Measurements from ENCODE around the gene DLD.
"Not testable (repeated sequence)": the region's sequence is repeated elsewhere in the genome, so short reads cannot be mapped to it uniquely, and the experiment has no call there.

Gene DLD

GRCh38 chr7:107953924-107954303 lies 62.9 kb downstream of the DLD start:
- no peak for TF ChIP-seq CTCF (IDR thresholded peaks at IDR 0.05; ENCODE audit: borderline replicate concordance, insufficient read depth, low read depth, low read length)
- no peak overlapping the region for H3K4me3 ChIP-seq (ENCODE audit: low read depth, low read length)

- no peak for TF ChIP-seq CTCF (IDR thresholded peaks at IDR 0.05; ENCODE audit: borderline replicate concordance, insufficient read depth, low read depth, low read length)
- no peak overlapping the region for H3K4me3 ChIP-seq (ENCODE audit: low read depth, low read length)
Measured at GRCh38 chr7:107955394-107955793, 64.4 kb downstream of the DLD start.

GRCh38 chr7:107956950-107957349 lies 66.0 kb downstream of the DLD start:
- not testable (repeated sequence) for H3K4me3 ChIP-seq (ENCODE audit: low read depth, low read length)

GRCh38 chr7:107957436-107957835 lies 66.5 kb downstream of the DLD start:
- no peak overlapping the region for H3K4me3 ChIP-seq (ENCODE audit: low read depth, low read length)
- no peak for TF ChIP-seq CTCF (IDR thresholded peaks at IDR 0.05; ENCODE audit: borderline replicate concordance, insufficient read depth, low read depth, low read length)

- H3K4me3 ChIP-seq (ENCODE audit: low read depth, low read length): no peak overlapping the region
Measured at GRCh38 chr7:107958764-107959526, 68.0 kb downstream of the DLD start.

GRCh38 chr7:107959527-107959898 lies 68.5 kb downstream of the DLD start:
- TF ChIP-seq CTCF (IDR thresholded peaks at IDR 0.05; ENCODE audit: borderline replicate concordance, insufficient read depth, low read depth, low read length): no peak
- no peak overlapping the region for H3K4me3 ChIP-seq (ENCODE audit: low read depth, low read length)

More at GRCh38 chr7:107958764-107959526, 68.0 kb downstream of the DLD start:
- TF ChIP-seq CTCF (IDR thresholded peaks at IDR 0.05; ENCODE audit: borderline replicate concordance, insufficient read depth, low read depth, low read length): no peak

- TF ChIP-seq CTCF (IDR thresholded peaks at IDR 0.05; ENCODE audit: borderline replicate concordance, insufficient read depth, low read depth, low read length): no peak
- no peak overlapping the region for H3K4me3 ChIP-seq (ENCODE audit: low read depth, low read length)
Measured at GRCh38 chr7:107960272-107960671, 69.3 kb downstream of the DLD start.

All from GM12875 (cell line).